Sigmoid colon (tissue), 7 donors: ENCODE measurements around the gene ITPR2. TPM values are rescaled to one million over a fixed set of nuclear protein-coding genes. Genes with fewer than 3 reads are reported as not detected.

Source experiments
- DNase-seq: peaks from one replicate; pipeline ENCODE4 v3.0.0-alpha.2; 2019
- H3K27ac ChIP-seq, 4 donors: fragments of 200-600 bp; sonication (generic); one replicate each; pipeline ENCODE4 v1.5.1; 2016 to 2019; ENCODE audit warnings: mild to moderate bottlenecking in 1 of 4
- H3K27me3 ChIP-seq, 3 donors: fragments of 200-600 bp; sonication (generic); one replicate each; pipeline ENCODE4 v1.5.1; 2019; ENCODE audit warnings: mild to moderate bottlenecking in 1 of 3
- H3K36me3 ChIP-seq, 4 donors: fragments of 200-600 bp; sonication (generic); one replicate each; pipeline ENCODE4 v1.5.1; 2016 to 2019
- H3K4me1 ChIP-seq, 4 donors: fragments of 200-600 bp; sonication (generic); one replicate each; pipeline ENCODE4 v1.5.1; 2017 to 2019
- H3K4me3 ChIP-seq, 4 donors: fragments of 200-600 bp; sonication (generic); one replicate each; pipeline ENCODE4 v1.5.1; 2017 to 2019; ENCODE audit warnings: mild to moderate bottlenecking in 2 of 4, moderate library complexity in 1 of 4
- H3K9me3 ChIP-seq, 4 donors: fragments of 200-600 bp in 3 of 4; sonication (generic) in 3 of 4; one replicate each; pipeline versions ENCODE4 v1.5.1 to v1.6.1; 2013 to 2019
- EP300 ChIP-seq, 4 donors: sonication (generic); formaldehyde crosslinking; IDR thresholded peaks; one replicate each; pipeline ENCODE4 v1.6.1; 2017; ENCODE audit warnings: antibody characterized with exemption in 4 of 4
- POLR2A ChIP-seq, 2 donors: fragments of 450-650 bp; IDR thresholded peaks; one replicate each; pipeline ENCODE4 v1.6.1; 2016; ENCODE audit warnings: antibody characterized with exemption in 2 of 2, mild to moderate bottlenecking in 2 of 2, moderate library complexity in 2 of 2
- POLR2AphosphoS5 ChIP-seq, 4 donors: sonication (generic); formaldehyde crosslinking; IDR thresholded peaks; one replicate each; pipeline ENCODE4 v1.6.1; 2017; ENCODE audit warnings: antibody characterized with exemption in 4 of 4
- WGBS, 2 donors: extraction: QIAGEN DNeasy Blood & Tissue Kit; methylation state at CpG; one replicate each; pipeline ENCODE4 v1.1.7; 2013; 5-methylcytosine and 5-hydroxymethylcytosine counted together
- intact Hi-C: fragments of 100-400 bp; cut with DNase I; formaldehyde crosslinking; loops from one replicate; pipeline ENCODE4 v1.15.1; 2023
- polyA plus RNA-seq, 3 donors: library from polyadenylated mRNA; stranded (reverse); fragments of 200-250 nt; gene quantifications; one replicate each; pipeline ENCODE4 v1.2.3, GENCODE V29; 2013
- total RNA-seq, 4 donors: library from RNA; depleted of rRNA; stranded (reverse); fragments of >200 nt; gene quantifications; one replicate each; pipeline ENCODE4 v1.1.0, GENCODE V29; 2016
- TF ChIP-seq, protein P1 (sequence below), 4 experiments: fragments of 450-650 bp in 3 of 4; fragments of 200-600 bp in 1 of 4; IDR thresholded peaks; one replicate each; pipeline ENCODE4 v1.5.1; 2016 to 2019; ENCODE audit warnings: antibody characterized with exemption in 4 of 4, mild to moderate bottlenecking in 3 of 4, moderate library complexity in 2 of 4
- donor health status: healthy with polysubstance abuse.
- donor health status: Bipolar disorder and iron deficiency.
- donor health status: healthy.

ITPR2 gene
- total and polyA plus RNA-seq, 7 donors: 1.4 to 78.1 (median 58.9) TPM

DNA sequence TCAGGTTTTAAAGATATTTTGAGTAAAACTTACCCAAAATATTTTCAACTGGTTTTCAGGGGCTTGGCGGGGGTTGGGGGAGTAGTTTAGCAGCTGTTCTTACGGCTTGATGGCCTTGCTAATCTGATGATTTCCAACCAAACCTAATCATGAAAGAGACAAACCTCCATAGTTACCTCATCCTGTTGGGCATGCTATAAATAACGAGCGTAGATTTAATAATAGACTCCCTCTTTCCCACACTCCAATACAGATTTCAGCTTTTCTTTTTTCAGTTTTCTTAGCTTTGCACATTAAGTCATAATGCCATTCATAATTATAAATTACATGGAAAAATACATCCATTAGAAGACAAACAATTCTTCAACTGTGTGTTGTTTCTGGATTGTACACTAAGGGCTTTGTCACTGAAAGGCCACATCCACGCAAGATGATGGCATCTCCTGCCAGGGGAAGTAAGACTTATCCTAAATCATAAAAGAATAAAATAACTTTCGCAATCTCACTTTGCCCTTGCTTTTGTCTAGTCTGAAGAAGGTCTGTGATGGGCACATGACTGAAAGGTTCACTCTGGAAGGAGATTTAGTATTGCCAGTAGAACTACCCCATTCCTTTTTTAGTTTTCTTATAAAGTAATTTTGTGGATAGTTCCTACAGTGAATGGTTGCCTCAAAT, 23.2 kb downstream of the ITPR2 start:
- no peaks in the 10 kb centered on the region for H3K27me3 ChIP-seq
- H3K4me3 ChIP-seq: no peak overlapping the region
- intact Hi-C loops: no loop called here
- no peak for DNase-seq
- peak overlapping the region; percentile 20 to 67 (median 64) for H3K27ac ChIP-seq
- TF ChIP-seq POLR2A (IDR thresholded peaks at IDR 0.05) (no peak), EP300 (IDR thresholded peaks at IDR 0.05) (no peak), POLR2AphosphoS5 (IDR thresholded peaks at IDR 0.05) (no peak)
- TF ChIP-seq, protein P1, sequence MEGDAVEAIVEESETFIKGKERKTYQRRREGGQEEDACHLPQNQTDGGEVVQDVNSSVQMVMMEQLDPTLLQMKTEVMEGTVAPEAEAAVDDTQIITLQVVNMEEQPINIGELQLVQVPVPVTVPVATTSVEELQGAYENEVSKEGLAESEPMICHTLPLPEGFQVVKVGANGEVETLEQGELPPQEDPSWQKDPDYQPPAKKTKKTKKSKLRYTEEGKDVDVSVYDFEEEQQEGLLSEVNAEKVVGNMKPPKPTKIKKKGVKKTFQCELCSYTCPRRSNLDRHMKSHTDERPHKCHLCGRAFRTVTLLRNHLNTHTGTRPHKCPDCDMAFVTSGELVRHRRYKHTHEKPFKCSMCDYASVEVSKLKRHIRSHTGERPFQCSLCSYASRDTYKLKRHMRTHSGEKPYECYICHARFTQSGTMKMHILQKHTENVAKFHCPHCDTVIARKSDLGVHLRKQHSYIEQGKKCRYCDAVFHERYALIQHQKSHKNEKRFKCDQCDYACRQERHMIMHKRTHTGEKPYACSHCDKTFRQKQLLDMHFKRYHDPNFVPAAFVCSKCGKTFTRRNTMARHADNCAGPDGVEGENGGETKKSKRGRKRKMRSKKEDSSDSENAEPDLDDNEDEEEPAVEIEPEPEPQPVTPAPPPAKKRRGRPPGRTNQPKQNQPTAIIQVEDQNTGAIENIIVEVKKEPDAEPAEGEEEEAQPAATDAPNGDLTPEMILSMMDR (IDR thresholded peaks at IDR 0.05): no peak
- peaks cover 0 to 22% (median 16%) of the 10 kb centered on the region in 4 donors for H3K4me1 ChIP-seq
- no peaks in the 10 kb centered on the region for H3K9me3 ChIP-seq
- H3K36me3 ChIP-seq: no peaks in the 10 kb centered on the region
- 88 to 89% methylated on average over 6 of the region's 6 CpGs for WGBS, 2 donors

DNA sequence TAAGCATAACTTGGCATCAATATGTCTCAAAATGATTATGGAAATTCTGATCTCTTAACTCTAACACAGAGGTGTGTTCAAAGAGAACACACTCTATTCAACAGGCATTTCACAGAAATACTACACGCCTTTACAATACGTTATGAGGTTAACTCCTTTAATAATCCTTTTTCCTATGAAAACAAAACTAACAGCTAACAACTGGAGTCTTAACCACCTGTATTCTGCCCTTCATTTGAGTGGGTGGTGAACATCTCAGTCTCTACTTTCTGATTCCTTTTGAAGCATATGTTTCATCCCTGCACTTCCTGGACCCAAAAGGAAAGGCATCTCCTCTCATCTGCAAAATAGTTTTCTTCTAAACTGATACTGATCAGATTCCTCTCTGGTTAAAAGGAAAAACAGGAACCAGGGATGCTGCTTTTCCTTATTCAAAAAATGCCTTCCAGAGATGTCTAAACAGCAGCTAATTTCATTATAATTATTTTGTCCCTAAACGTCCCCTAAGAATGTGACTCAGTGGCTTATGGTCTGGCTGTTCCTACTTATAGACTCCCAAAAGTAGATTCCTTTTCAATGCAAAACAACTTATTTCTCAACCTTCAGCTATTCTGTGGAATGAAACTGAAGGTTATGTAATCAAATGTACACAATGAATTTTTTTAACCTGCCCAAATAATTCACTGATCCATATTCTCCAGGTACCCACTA, 24.1 kb downstream of the ITPR2 start:
- DNase-seq: no peak
- Histone ChIP-seq H3K36me3 (no peaks in the 10 kb centered on the region), H3K9me3 (no peaks in the 10 kb centered on the region), H3K27me3 (no peaks in the 10 kb centered on the region), H3K4me1 (peaks cover 0 to 26% (median 20%) of the 10 kb centered on the region in 4 donors), H3K27ac (no peak overlapping the region), H3K4me3 (no peak overlapping the region)
- no peak for TF ChIP-seq EP300 (IDR thresholded peaks at IDR 0.05)
- no peak for TF ChIP-seq POLR2AphosphoS5 (IDR thresholded peaks at IDR 0.05)
- no peak for TF ChIP-seq POLR2A (IDR thresholded peaks at IDR 0.05)
- TF ChIP-seq, protein P1 (IDR thresholded peaks at IDR 0.05): no peak
- intact Hi-C loops: no loop called here
- whole genome bisulfite sequencing, 2 donors: 76 to 78% methylated on average over 3 of the region's 3 CpGs

DNA sequence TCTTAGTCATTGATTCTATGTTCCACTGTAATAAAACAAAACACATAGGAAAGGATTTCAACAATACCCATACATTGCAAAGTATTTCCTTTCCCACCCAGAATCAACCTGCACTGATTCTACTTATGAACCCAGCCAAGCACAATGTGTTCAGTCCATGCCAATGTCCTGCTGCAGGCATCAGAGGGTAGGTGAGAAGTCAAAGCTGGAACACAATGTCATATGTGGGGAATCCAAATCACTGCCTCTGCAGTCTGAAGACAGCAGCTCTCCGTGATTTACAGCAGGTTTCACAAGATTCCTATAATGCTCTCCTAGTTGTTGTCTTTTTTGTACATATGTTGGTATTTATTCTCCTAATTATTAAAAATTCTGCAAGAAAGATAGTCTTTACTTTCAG, 25.7 kb downstream of the ITPR2 start:
- Histone ChIP-seq H3K36me3 (no peaks in the 10 kb centered on the region), H3K27ac (no peak overlapping the region), H3K4me3 (no peak overlapping the region), H3K27me3 (no peaks in the 10 kb centered on the region), H3K9me3 (no peaks in the 10 kb centered on the region), H3K4me1 (peaks cover 0 to 39% (median 29%) of the 10 kb centered on the region in 4 donors)
- TF ChIP-seq EP300 (IDR thresholded peaks at IDR 0.05) (no peak), POLR2A (IDR thresholded peaks at IDR 0.05) (no peak), POLR2AphosphoS5 (IDR thresholded peaks at IDR 0.05) (no peak)
- TF ChIP-seq, protein P1 (IDR thresholded peaks at IDR 0.05): no peak
- intact Hi-C loops: no loop called here
- 98 to 99% methylated on average over 1 of the region's 1 CpG for WGBS, 2 donors
- no peak for DNase-seq

DNA sequence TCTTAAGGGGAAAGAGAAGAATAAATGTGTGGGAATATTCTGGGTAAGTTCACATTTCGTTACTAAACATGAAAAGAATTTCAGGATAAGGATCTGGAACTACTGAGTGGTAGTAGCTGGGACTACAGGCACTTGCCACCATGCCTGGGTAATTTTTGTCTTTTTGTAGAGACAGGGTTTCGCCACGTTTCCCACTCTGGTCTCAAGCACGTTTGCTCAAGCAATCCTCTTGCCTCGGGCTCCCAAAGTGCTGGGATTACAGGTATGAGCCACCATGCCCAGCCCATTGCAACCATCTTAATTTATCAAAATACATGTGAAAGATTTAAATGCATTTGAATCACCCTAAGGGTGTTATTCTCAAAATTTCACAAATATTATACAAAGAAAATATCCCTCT, 26.4 kb downstream of the ITPR2 start:
- Histone ChIP-seq H3K36me3 (no peaks in the 10 kb centered on the region), H3K4me3 (no peak overlapping the region), H3K27ac (no peak overlapping the region), H3K4me1 (peaks cover 0 to 39% (median 29%) of the 10 kb centered on the region in 4 donors), H3K9me3 (no peaks in the 10 kb centered on the region), H3K27me3 (no peaks in the 10 kb centered on the region)
- DNase-seq: no peak
- no peak for TF ChIP-seq EP300 (IDR thresholded peaks at IDR 0.05)
- 94 to 96% methylated on average over 5 of the region's 5 CpGs for WGBS, 2 donors
- intact Hi-C loops: no loop called here

DNA sequence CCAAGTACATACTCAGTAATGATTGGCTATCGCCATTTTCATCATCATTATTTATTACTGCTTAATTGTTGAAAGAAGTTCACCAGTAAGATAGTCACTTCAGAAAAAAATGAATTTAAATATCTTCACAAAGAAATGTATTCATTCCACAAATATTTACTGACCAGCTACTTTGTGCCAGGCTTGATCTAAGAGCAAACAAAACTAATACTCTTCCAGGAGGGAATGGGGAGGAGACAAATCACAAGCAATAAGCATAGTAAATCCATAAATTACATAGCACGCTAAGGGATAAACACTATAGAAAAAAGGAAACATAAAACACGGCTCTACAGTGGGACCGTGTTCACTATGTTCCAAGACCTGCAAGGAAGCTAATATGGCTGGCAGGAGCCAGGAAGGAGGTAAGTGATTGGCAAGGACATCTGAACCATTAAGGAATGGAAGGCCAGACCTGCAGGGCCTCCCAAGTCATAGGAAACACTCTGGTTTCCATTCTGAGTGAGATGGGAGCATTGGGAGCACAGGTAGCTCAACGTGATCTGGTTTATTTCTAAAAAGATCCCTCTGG, 27.5 kb downstream of the ITPR2 start:
- 67 to 81% methylated on average over 5 of the region's 5 CpGs for WGBS, 2 donors
- Histone ChIP-seq H3K27ac (no peak overlapping the region), H3K9me3 (no peaks in the 10 kb centered on the region), H3K27me3 (no peaks in the 10 kb centered on the region), H3K4me3 (no peak overlapping the region), H3K36me3 (no peaks in the 10 kb centered on the region), H3K4me1 (peaks cover 0 to 31% (median 25%) of the 10 kb centered on the region in 4 donors)
- intact Hi-C loops: no loop called here
- DNase-seq: no peak
- TF ChIP-seq EP300 (IDR thresholded peaks at IDR 0.05) (no peak), POLR2AphosphoS5 (IDR thresholded peaks at IDR 0.05) (no peak), POLR2A (IDR thresholded peaks at IDR 0.05) (no peak)
- TF ChIP-seq, protein P1 (IDR thresholded peaks at IDR 0.05): no peak
